ENCODE data around the gene TPRA1.

Gene TPRA1

DNA sequence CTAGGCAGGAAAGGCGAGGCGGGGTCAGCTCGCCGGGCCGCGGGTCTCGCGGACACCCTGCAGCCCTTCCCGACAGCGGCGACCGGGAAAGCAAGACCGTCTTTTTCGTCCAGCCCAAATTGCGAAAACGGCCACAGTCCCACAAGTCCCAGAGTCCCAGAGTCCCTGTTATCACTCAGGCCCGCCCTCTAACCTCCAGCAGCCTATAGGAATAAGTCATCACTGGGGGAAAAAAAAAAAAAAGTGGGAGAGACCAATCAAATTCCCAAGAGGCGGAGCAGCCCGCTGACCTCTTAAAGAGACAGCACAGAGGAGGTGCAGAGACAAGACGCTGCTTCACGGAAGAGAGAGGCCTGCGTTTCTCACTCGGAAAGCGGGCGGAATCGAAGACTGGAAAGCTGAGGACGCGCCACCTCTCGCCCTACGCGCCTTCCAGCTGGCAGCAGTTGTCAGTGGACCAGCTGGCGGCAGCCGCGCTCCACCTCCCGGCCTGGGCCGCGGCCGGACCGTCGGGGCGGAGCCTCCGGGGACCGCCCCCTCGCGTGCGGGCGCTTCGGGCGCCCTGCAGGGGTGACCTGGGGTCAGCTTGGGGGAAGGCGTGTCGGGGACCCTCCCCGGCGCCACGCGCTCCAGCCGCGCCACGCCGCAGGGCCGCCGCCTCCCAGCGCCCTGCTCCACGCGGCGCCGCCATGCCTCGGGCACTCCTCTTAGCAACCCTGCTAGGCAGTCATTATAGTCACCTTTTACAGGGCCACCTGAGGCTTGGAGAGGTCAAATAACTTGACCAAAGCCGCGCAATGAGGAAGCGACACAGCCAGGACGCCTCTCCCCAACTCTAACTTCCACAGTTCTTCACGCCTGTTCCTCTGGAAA, at the start of gene TPRA1:
Gene TPRA1 (minus strand): TSS at position 141 of the 873 bp plus-strand sequence. CDS start 10,587 bp downstream, outside the sequence.
- DNase-seq: peak; percentile 82

DNA sequence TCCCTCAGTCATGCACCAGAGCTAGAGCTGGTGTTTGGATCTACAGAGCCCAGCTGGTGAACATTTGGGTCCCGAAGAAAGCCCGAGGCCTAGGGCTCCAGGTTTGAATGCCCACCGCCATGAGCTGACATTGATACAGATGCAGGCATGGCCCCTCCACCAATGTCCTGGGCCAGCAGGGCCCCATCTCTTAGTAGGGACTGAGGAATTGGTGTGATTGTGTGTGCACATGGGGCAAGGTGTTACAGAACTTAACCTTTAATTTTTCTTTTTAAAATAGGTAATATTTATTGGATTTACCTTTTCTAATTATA, 49.5 kb upstream of the TPRA1 start:
- DNase-seq: no peak

DNA sequence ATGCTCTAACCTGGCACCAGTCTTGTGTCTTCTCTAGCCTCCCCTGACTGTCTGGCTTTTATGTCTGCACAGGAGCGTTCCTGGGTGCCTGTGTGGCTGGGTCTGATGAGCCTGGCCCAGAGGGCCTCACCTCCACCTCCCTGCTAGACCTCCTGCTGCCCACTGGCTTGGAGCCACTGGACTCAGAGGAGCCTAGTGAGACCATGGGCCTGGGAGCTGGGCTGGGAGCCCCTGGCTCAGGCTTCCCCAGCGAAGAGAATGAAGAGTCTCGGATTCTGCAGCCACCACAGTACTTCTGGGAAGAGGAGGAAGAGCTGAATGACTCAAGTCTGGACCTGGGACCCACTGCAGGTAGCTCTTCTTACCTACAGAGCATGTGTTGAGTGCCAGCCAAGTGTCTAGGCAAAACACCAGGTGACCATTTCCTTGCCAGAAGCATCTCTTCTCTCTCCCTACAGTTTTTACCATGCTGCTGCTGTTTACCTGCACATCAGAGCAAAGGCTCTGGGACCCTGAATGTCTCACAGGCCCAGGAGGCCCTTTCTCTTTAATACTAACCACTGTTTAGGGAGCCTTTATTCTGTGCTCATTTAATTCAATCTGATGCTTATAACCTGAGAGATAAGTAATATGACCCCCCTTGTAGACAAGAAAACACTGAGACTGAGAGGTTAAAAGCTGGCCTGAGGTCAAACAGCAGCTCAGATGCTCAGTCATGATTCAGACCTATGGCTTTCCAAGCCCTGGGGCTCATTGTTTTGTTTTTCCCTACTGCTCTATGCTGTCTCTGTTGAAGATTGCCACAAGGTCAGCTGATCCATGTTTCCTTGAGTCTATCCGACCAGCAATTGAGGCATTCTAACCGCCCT, 48.9 kb upstream of the TPRA1 start:
- DNase-seq: no peak

DNA sequence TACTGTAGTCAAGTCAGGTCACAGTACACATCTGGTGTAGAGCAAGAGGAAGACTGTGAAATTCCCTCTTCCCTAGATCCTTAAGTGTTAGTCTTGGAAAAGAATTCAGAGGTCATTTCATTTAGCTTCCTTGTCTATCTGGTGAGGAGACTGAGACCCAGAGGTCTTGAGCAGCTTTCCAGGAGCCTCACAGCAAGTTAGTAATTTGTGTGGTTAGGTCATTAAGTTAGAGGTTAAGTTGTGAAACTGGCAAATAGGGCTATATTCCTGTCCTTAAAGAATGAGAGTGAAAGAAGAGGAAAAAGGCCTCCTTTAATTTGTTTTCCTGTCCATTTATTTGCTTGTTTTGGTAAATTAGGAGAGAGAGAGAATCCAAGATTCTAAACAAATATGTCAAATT, 47.4 kb upstream of the TPRA1 start:
- no peak for DNase-seq

DNA sequence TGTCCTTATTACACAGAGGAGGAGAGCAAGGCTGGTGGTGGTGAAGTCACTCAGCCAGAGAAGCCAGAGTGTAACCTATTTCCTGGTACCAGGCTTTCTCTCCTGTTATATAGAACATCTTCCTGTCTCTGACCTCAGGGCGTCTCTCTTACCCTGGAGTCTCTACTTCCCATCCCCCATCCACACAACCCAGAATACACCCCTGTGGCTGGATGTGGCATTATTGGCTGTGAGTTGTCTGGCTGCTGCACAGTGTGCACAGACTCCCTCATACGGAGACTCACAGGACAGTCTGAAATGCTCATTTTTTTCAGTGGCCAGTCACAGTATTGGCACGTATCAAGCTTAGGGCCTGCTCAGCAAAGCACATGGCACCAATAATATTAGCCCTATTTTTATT, 47.0 kb upstream of the TPRA1 start:
- no peak for DNase-seq

DNA sequence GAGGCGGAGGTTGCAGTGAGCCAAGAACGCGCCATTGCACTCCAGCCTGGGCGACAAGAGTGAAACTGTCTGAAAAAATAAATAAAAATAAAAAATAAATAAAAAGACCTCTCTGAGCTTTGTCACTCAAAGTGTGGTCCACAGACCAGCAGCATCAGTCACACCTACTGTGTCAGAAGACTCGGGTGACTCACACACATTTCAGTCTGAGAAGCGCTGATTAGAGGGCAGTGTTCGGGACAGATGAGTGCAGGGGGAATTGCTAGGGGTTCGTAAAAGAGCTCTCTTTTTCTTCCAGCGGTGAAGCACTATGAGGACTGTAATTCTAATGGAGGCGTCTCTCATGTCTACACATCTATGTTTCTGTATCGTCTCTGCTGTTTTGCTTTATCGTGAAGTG, 44.1 kb upstream of the TPRA1 start:
- no peak for DNase-seq

DNA sequence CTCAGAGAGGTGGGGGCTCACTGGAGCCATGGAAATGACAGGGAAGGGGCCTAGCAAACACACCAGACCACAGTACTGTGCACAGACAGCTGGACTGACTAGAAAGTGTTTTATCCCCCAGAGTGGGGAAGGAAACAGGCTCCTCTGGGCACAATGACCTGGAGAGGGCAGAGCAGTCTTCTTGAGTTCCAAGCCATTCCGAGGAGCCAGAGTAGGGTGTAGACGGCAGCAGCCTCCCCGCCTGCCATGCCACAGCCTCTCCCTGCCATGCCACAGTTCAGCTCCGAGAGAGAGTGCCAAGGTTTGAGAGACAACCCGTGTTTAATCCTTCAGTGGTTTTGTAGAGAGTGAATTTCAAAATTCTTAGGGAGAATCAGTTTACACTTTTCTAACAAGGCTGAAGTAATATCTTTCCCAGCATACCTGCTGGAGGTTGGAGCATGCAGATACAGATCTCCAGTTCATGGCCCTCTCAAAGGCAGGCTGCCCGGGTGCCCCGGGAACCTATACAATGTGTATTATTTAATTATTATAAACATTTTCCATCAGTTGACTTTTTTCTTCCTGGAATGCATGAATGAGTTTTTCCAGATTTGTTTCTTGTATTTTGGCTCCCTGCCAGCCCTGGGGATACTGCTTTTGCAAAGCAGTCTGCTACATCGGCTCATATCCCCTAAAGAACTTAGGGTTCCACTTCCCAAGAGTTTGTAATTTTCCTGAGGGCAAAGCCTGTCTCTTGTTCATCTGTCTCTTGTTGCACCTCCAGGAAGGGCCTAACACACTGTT, 41.7 kb upstream of the TPRA1 start:
- no peak for DNase-seq

DNA sequence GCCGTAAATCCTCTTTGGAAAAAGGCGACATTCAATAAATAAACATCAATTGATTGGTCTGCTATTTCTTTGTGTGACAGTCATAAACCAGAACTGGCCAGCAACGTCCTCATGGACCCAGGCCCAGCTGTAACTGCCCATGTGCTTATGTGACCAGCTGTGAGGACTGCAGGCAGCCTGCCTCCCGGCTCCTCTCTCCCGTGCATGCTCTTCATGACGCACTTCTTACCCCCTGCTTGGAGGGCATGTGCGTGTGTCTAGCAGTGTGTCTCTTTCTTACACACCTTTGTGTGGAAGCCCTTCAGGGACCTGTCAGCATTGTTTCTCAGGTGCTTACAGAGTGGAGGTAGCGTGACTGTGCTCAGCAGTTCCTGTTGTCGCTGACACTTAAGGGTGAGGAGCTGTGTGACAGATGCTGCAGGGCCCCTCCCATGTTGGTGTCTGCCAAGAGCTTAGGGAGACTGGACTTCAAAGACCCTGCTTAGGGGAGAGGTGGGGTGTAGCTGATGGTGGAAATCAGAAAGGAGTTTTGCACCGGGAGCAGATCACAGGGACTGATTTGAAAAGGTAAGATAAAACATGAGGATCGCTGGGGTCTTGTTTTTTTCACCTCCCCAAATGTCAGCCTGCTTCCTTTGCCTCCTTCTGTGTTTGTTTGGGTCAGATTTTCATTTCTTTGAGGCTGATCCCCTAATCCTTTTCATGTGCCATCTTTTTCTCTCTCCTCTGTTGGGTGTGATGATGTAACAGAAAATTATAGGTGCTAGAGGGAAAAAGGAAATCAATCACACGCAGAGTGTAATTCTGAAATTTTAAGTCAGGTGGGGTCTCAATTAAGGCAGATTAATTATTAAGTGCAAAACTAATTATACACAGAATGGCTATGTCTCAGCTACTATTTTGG, 40.5 kb upstream of the TPRA1 start:
- DNase-seq: no peak

DNA sequence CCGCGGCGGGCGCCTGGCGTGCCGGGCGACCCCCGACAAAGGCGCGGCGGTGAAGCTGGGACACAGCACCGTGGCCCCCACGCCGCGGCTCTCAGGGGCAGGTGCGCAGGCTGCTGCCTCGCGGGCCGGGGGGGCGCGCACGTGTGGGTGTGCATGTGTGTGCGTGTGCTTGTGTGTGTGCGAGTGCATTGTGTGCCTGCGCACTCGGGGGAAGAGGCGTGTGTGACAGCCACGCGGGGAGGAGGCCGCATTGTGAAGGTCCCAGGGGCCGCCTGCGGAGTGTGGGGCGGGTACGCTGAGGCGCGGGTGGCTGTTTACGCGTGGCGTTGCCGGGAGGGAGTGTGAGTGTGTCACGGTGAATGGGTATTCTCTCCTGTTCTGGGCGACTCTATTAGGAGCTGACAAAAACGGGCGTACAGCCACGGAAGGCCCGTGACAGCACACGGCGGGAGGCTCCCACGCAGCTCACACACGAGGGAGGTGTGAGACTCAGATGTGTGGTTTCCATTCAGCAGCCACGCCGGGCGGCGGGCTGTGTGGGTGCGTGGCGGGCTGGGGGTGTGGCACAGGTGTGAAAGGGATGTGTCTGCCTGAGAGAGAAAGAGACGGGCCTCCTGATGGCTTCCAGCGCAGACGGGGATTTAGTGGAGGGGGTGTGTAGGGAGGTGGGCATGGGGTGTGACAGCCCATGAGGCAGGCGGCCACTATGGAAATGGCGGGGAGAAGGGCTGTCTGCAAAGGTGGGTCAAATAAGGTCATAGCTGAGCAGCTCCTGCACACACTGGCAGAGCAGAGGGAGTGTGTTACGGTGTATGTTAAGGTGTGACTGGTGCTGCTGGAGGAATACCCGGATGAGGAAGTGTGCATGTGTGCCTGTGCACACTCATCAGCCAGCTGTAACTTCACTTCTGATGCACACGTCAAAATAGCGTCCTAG, 39.2 kb upstream of the TPRA1 start:
- DNase-seq: peak; percentile 39

DNA sequence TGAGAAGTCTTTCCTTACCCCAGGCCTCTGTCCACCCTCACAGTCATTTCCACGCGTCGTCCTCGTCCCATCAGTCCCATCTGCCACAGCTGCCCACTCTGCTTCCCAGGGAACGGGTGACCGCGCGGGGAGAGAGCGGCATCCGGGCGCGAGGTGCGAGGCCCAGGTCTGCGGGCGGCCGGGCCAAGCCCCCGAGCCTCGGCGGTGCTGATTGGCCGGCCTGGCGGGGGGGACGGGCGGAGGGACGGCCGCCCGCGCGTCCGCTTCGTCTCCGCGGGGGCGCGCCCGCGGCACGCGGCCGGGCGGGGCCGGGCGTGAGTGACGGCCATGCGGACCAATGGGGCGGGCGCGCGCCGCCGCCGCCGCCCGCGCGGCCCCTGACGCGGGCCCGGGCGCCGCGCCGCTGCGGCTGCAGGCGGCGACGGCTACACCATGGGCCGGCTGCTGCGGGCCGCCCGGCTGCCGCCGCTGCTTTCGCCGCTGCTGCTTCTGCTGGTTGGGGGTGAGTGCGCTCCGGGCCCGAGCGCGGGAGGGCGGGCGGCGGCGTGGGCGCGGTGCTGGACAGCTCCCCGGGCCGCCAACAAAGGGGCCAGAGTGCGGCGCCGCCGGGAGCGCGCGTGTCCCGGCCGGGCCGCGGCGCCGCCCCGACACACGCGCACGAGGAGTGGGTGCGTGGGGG, 38.4 kb upstream of the TPRA1 start, which contains the start of gene PODXL2:
Gene PODXL2 (plus strand): TSS at position 398 of the 679 bp plus-strand sequence. CDS start 35 bp downstream, at position 433.
- DNase-seq: peak; percentile 39

DNA sequence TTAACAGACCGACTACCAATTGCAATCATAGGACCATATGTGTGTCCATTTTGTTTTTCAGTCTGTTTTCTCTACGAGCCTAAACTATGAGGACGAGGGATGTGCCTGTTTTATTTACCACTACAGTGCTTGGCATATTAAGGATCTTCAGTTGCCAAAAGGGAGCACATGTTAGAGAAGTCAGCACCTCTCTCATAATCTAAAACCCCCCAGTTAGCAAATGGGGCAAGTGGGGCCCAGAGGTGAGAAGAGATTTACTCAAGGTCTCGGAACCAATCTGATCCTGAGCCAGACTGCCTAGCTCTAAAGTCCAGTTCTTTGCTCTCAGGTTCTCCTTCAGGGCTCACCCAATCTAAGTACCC, 37.9 kb upstream of the TPRA1 start:
- no peak for DNase-seq

DNA sequence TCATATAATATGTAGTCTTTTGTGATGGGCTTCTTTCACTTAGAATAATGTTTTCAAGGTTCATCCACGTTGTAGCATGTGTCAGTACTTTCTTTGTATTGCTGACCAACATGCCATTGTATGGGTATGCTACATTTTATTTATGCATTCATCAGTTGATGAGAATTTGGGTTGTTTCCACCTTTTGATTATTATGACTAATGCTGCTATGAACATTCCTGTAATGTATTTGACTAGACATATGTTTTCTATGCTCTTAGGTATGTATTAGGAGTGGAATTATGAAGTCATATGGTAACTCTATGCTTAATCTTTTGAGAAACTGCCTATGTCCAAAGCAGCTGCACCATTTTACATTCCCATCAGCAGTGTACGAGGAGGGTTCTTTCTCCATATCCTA, 35.3 kb upstream of the TPRA1 start:
- no peak for DNase-seq

DNA sequence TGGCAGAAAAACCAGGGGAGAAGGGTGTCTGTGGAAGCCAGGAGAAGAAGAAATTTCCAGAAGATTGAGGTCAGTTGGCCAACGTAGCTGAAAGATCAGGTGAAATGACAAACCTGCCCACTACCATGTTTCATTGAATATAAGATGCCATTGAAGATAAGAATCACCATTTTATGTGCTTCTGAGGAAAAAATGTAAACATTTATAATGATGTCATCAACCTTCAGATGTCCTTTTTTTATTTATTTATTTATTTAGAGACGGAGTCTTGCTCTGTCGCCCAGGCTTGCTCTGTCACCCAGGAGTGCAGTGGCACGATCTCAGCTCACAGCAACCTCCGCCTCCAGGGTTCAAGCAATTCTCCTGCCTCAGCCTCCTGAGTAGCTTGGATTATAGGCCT, 33.5 kb upstream of the TPRA1 start:
- no peak for DNase-seq

DNA sequence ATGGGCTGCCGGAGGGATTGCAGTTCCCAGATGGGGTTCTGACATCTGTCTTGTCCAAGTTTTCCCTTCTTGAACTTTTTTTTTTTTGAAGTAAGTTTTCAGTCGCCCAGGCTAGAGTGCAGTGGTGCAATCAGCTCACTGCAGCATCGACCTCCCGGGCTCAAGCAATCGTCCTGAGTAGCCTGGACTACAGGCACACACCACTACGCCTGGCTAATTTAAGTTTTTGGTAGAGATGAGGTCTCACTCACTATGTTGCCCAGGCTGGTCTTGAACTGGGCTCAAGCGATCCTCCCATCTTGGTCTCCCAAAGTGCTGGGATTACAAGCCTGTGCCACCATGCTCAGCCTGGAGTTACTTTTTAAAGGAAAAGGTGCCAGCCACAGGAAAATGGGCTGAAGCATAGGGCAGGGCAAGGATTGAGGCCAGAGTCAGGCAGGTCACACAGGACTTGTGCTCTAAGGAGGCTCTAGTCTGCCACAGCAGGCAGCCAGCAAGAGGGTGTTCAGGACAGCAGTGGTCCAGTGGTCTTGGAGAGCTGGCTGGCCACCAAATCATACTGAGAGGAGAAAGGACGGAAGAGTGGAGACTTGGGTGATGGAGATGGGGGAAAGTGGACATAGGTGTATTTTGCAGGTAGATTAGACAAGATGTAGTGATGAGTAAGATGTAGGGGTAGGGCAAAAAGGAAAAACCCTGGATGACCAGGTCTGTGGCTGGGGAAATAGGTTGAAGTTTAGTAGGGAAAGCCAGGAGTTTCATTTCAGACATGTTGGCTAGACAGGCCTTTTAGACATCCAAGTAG, 32.4 kb upstream of the TPRA1 start:
- no peak for DNase-seq

DNA sequence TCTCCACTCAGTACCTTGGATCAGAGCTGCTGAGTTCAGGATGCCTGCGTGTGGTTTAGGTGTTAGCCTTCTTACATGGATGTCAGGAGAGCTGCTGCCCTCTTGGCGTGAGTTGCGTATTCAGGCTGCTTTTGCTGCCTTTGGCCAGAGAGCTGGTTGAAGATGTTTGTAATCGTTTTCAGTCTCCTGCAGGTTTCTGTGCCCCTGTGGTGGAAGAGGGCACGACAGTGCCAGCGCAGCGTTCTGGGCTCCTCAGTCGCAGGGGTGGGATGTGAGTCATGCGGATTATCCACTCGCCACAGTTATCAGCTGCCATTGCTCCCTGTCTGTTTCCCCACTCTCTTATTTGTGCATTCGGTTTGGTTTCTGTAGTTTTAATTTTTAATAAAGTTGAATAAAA, 31.5 kb upstream of the TPRA1 start:
- no peak for DNase-seq

DNA sequence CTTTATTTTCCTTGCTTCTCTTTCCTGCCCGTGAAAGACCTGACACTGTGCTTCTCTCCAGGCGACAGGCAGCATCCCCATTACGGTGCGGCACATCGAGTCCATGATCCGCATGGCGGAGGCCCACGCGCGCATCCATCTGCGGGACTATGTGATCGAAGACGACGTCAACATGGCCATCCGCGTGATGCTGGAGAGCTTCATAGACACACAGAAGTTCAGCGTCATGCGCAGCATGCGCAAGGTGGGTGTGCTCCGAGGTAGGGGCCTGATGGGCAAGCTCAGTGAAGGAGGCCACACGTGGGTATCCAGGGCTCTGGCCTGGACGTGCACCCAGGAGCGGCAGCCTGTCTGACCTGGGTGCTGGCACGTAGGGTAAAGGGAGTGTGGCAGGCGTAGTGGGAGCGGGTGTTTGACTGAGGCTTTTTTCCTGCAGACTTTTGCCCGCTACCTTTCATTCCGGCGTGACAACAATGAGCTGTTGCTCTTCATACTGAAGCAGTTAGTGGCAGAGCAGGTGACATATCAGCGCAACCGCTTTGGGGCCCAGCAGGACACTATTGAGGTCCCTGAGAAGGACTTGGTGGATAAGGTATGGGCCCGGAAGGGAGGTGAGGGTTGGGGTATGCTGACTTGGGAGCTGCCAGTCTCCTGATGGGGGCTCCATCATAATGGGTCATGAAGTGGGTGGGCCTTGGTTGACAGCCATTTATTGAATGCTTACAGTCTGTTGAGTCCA, 30.3 kb upstream of the TPRA1 start:
- no peak for DNase-seq

DNA sequence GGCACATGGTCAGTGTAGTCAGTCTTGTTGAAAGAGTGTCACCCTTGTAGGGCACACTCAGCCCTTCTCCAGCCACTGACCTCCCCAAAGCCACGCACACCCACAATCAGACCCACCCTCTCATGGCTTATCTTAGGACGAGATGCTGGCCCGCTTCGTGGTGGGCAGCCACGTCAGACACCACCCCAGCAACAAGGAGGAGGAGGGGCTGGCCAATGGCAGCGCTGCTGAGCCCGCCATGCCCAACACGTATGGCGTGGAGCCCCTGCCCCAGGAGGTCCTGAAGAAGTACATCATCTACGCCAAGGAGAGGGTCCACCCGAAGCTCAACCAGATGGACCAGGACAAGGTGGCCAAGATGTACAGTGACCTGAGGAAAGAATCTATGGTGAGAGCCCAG, 28.4 kb upstream of the TPRA1 start:
- DNase-seq: no peak

DNA sequence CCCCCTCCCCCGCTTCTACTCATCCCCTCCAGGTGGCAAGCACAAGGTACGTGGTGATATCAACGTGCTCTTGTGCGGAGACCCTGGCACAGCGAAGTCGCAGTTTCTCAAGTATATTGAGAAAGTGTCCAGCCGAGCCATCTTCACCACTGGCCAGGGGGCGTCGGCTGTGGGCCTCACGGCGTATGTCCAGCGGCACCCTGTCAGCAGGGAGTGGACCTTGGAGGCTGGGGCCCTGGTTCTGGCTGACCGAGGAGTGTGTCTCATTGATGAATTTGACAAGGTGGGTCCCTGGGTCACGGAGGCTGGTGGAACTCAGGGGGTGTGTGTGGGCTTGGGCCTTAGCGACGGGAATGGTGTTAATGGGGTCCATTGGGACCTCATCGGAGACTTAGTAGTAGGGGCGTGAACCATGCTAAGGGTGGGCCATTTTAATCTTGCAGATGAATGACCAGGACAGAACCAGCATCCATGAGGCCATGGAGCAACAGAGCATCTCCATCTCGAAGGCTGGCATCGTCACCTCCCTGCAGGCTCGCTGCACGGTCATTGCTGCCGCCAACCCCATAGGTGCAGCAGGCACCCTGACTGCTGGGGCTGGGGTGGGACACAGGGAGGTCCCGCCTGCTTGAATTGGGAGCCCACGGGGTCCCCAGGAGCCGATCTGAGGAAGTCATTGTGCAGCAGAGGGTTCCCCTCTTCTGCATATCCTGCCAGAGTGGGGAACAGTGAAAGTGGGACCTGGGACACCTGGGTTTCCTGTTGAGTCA, 26.5 kb upstream of the TPRA1 start:
- no peak for DNase-seq
